GM18870 (cell line): ENCODE results near the gene CALHM4.
A peak's percentile ranks its signal among the peaks of the same experiment; 100 is the strongest.

Source experiments
- ATAC-seq: cut with Tn5 transposase; IDR thresholded peaks from one replicate; pipeline ENCODE4 v1.9.1; 2021; ENCODE audit warnings: moderate library complexity; ENCODE audit not compliant: unreplicated experiment

CALHM4 gene

GRCh38 chr6:116536216-116536621, 17.3 kb upstream of the CALHM4 start:
- ATAC-seq: no peak

GRCh38 chr6:116542426-116542825, 11.1 kb upstream of the CALHM4 start:
- no peak for ATAC-seq

GRCh38 chr6:116543149-116543548, 10.4 kb upstream of the CALHM4 start:
- no peak for ATAC-seq

- ATAC-seq: no peak
These were observed 7.9 kb upstream of the CALHM4 start, which contains the start of gene TRAPPC3L for GRCh38 chr6:116545651-116546050. TSS of gene TRAPPC3L (minus strand) at chr6:116545684. CDS start at chr6:116545514, 170 bp downstream.

GRCh38 chr6:116547358-116547757, 6.2 kb upstream of the CALHM4 start:
- no peak for ATAC-seq

DNA sequence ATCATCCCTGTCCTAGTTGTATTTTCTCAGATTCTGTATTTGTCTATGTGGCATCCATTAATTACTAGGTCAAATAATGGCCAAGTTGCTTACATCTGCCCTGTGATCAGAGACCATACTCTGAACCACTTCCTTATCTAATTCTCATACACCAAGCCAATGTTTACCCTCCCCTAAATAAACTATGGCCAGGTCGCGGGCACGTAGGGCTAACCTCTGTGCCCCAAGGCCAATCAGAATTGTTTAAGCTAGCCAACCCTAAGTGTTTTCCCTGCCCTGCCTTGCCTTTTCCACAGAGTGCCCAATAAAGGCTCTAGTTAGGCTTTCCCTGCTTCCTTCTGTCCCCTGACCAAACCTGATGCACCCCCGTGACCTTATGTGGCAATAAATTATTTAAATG, 2.8 kb upstream of the CALHM4 start:
- no peak for ATAC-seq

GRCh38 chr6:116556065-116556464, 2.5 kb downstream of the CALHM4 start:
- ATAC-seq: no peak

- ATAC-seq: no peak
These were observed 3.4 kb downstream of the CALHM4 start for GRCh38 chr6:116556814-116557415.

DNA sequence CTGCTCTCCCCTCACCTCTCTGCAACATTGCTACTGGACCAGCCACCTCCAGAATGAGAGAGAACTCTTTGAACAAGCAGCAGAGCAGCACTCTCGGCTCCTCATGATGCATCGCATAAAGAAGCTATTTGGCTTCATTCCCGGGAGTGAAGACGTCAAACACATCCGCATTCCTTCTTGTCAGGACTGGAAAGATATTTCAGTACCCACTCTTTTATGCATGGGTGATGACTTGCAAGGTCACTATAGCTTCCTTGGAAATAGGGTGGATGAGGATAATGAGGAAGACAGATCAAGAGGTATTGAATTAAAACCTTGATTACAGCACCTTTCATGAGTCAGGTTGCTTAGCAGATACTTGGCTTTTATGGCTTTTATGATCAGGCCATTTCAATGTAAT, 4.3 kb downstream of the CALHM4 start:
- no peak for ATAC-seq

DNA sequence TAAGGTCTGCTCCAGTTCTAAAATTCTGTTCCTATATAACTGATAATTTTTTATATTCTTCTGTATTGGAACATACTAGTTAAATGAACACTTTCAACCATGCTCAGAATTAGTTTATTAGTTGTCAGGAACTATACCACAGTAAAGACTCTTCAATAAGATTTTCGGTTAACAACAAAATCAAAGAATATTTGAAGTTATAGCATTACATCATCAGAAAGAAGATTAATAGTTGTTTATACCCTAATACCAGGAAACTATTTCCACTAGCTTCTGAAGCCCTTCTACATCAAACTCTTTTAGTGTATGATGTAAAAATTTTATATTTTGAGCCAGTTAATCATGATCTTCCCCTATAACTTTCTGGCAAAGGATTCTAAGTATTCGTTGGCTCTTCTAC, 6.6 kb downstream of the CALHM4 start:
- ATAC-seq: no peak

DNA sequence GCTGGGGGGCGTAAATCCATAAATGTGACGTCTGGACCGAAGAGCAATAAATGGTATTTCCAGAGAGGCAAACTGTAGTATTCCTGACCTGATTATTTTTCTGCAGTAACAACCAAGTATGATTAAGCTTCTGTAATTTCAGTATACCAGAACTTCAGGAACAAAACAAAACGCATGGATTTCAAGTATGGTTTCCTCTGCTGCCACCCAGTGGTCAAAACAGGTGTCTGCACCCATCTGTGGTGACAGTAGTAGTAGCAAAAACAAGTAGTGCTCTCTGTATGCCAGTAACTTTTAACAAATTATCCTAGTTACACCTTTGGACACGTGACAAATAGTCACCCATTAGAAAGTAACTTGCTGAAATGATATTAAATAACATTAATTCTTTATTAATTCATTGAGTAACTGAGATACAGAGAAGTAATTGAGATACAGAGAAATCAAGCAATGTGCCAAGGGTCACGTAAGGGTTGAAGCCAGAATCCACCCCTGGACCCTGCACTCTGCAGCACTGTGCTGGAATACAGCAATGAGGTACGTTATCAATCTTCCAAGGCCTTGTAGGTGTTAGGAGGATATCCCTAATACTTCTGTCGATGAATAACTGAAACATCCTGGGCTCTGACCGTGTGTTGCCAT, 7.9 kb downstream of the CALHM4 start:
- ATAC-seq: peak; percentile 65

DNA sequence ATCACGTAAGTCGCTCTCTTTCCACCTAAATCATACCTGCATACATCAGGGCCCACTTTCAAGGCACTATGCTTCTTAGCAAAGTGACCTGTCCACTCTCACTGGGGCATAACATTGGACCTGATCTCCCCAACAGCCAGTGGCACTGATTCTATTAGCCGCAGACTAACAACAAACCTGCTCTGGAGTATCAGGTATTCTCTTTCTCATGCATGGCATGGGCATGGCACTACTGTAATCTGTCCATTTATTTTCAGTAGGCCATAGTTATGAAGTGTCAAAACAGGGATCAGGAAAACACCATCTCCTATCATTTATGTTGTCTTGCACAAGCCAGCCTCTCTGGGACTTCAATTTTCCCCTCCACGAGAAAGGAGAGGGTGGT, 8.5 kb downstream of the CALHM4 start:
- no peak for ATAC-seq

GRCh38 chr6:116562614-116563013, 9.1 kb downstream of the CALHM4 start:
- no peak for ATAC-seq

DNA sequence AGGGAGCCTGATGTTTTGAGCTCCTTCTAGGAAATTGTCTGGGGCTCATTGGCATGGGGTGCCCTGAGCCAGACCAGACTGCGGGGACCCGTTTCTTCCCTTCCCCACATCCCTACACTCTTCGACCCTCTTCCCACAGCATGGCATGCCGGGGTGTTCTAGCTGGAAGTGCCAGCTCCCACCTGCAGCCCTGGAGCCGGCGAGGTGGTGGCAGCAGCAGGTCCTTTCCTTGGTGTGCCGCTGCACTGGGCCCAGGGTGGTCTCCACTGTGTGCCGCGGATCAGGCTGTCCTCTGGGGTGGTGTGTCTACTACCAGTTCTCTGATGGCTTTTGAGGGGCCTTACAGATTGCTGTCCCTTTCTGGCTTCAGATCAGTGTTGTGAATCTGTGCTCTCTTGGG, 10.3 kb downstream of the CALHM4 start:
- ATAC-seq: no peak

GRCh38 chr6:116564311-116564710, 10.8 kb downstream of the CALHM4 start:
- ATAC-seq: no peak

DNA sequence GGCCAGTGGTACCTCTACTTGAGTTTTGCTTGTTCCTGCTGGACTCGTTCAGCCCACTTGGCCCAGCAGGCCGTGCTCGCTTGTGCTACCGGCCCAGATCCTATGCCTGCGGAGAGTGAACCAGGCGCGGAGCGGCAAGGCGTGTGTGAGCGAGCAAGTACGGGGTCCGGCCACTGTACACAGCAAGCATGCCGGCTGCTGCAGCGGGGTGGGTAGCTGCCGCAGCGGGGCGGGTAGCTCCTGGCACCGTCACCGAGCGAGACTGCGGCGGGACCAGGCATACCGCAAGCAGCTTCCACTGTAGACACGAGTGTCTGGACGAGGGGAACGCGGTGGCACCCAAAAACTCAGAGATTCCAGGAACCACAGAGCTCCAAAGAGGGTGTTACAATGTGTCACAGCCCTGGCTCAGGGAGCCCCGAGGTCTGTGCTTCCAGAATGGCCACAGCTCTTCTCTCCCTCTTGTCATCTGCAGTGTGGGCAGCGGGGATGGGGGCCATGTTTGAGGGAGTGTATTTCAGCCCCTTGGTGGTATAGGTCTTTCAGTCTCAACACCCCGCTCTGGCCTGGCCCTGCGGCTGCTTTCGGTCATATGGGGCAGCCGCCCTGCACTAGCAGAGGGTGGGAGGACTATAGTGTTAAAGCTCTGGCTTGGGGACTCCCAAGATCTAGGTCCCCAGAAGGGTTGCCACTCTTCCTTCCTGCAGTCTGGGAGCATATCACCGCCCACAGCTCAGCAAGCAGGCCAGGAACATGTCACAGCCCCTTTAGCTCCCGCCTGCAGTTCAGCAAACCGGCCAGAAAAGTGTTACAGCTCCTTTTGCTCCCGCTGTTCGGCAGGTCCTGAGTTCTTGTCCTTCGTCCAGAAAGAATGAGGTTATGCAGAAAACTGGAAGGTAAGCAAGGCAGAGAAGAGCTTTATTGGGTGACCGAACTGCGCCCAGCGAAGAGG, 11.6 kb downstream of the CALHM4 start:
- ATAC-seq: no peak

- ATAC-seq: no peak
These were observed 14.6 kb downstream of the CALHM4 start for GRCh38 chr6:116568111-116568510.

DNA sequence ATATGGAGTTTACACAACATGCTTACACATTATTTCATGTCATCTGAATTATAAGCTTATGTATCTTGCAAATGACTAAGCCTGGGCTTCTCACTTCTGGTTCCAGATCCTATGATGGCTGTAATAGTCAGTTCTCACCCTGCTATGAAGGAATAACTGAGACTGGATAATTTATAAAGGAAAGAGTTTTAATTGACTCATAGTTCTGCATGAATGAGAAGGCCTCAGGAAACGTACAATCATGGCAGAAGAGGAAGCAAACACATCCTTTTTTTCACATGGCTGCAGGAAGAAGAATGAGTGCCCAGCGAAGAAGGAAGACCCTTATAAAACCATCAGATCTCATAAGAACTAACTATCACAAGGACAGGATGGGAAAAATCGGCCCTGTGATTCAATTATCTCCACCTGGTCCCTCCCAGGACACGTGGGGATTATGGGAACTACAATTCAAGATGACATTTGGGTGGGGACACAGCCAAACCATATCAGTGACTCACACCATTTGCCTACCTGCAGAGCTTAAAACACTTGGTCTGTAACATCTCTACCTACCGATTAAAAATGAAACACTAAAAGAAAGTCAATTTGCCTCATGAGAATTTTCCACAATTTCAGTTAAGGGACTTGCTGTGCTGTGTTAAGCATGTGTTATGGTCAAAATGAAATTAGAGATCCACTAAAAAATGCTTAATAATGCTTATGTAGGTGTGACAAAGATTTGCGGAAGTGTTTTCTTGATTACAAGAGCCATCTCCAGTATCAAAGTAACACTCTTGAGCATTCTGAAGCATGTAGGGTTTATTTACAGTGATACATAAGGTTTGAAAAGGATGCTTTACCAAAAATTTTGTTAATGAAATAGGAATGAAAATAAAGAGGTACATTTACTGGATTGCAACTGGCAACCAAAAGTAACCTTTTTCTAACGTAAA, 15.5 kb downstream of the CALHM4 start:
- no peak for ATAC-seq

DNA sequence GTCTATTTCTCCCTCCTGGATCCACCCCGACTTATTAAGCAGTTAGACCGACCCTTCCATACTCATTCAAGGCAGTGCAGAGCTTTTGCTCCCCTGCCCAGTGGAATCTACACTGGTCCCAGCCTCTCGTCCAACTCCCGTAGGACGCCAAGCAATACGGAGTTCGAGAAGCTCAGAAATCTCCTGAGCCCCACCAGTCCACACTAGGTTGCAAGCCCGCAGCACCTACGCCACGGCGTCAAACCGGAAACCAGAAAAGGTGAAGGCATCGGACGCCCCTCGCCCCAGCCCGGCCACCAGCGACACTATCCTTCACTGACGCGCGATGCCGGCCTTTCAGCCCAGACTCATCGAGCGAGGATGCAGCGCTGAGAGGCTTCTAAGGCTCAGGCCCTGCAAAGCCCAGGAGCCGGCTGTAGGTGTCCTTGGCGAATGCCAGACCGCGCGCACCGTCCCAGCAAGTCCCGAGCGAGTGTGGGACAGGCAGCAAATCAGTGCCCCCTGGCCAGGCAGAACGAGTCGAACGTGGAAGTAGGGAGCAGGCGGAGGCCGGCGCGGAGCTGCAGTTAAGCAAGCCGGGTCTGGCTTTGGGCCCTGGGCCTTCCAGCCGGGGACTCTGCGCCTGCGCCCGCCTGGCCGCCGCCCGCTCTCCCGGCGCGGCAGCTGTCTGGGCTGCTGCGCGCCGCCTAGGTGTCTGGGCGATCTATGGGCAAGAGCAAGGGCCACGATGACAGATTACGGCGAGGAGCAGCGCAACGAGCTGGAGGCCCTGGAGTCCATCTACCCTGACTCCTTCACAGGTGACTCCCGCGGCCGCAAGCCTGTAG, 17.5 kb downstream of the CALHM4 start, which contains the start of gene RWDD1:
Gene RWDD1 (plus strand): TSS at position 649 of the 827 bp plus-strand sequence. CDS start 79 bp downstream, at position 728.
- ATAC-seq: peak; percentile 87

GRCh38 chr6:116571683-116572000, 18.1 kb downstream of the CALHM4 start:
- no peak for ATAC-seq
